ENCODE measurements around the gene CEACAM1. TPM values are rescaled to one million over a fixed set of nuclear protein-coding genes. Genes with fewer than 3 reads are reported as not detected.
"Not testable (repeated sequence)": the region's sequence is repeated elsewhere in the genome, so short reads cannot be mapped to it uniquely, and the experiment has no call there.

Gene CEACAM1
- total and polyA plus RNA-seq, 9 of the 15 experiments (the other 6 are each of a cell fraction or from before 2014, with no cell fraction given) = 0.04 to 0.16 (median 0.10) TPM; not detected in 1

DNA sequence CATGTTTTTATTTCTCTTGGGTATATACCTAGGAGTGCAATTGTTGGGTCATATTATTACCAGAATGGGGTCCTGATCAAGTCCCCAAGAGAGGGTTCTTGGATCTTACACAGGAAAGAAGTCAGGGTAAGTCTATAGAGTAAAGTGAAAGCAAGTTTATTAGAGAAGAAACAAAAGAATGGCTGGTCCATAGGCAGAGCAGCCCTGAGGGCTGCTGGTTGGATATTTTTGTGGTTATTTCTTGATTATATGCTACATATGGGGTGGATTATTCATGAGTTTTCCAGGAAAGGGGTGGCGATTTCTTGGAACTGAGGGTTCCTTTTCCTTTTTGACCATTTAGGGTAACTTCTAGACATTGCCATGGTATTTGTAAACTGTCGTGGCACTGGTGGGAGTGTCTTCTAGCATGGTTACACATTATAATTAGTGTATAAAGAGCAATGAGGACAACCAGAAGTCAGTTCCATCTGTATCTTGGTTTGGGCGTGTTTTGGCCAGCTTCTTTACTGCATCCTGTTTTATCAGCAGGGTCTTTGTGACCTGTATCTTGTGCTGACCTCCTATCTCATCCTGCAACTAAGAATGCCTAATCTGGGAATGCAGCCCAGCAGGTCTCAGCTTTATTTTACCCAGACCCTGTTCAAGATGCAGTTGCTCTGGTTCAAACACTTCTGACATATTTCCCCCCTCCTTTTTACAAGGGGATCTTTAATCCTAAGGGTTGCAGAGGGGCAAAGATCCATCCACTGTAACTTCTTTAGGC is 41.1 kb downstream of the CEACAM1 start:
- ChIA-PET POLR2A (interaction anchor here (0.6 kb wide), 1 partner anchor 17 kb away, joined by 3 read pairs; no protein-coding TSS in a partner anchor), CTCF (ENCODE audit: low intra/inter-chr PET ratio) (no interaction called here)
- no peaks in the 10 kb centered on the region for H3K36me3 ChIP-seq (ENCODE audit: control insufficient read depth, insufficient read depth, low read length)
- DNase-seq (ENCODE audit: extremely low read depth in 1 of 4, low spot score in 3 of 4) = peak in 1 of 4 experiments; percentile 6
- no peaks in the 10 kb centered on the region for H3K79me2 ChIP-seq (ENCODE audit: control insufficient read depth, insufficient read depth, low read length)
- no peak overlapping the region for H3K4me2 ChIP-seq (ENCODE audit: insufficient read depth, low read length)
- no peaks in the 10 kb centered on the region for H4K20me1 ChIP-seq (replicated peaks; ENCODE audit: control insufficient read depth, insufficient read depth, low read length)
- intact Hi-C loops (cut with micrococcal nuclease) = no loop called here
- no TSS peak for BruUV-seq (replicated peaks)
- H3K27me3 ChIP-seq (ENCODE audit: control insufficient read depth in 2 of 2, insufficient read depth in 2 of 2, low read length in 2 of 2) = peaks cover 0 to 2% of the 10 kb centered on the region in 2 experiments; a peak in 2 of 5 replicates
- no peak for FAIRE-seq
- H3K9ac ChIP-seq (ENCODE audit: insufficient read depth in 1 of 2, low read depth in 2 of 2, low read length in 2 of 2) = no peak overlapping the region
- WGBS (ENCODE audit: insufficient coverage, low coverage, missing lambda C conversion rate) = 0% methylated on average over 3 of the region's 3 CpGs
- H2AFZ ChIP-seq (ENCODE audit: low read depth, low read length) = no peak overlapping the region
- H3K4me3 ChIP-seq = no peak overlapping the region
- no peaks in the 10 kb centered on the region; a peak in 1 of 5 replicates for H3K4me1 ChIP-seq (replicated peaks in 1 of 2; ENCODE audit: control insufficient read depth in 2 of 2, insufficient read depth in 2 of 2, low read length in 2 of 2)
- no peaks in the 10 kb centered on the region for H3K9me3 ChIP-seq (replicated peaks; ENCODE audit: control insufficient read depth, insufficient read depth, low read depth, low read length)
- H3K27ac ChIP-seq (ENCODE audit: extremely low read depth, low read depth, low read length) = no peak overlapping the region
- H3K9me1 ChIP-seq (ENCODE audit: control insufficient read depth, insufficient read depth, low read length) = no peaks in the 10 kb centered on the region
- in situ Hi-C loops (cut with MboI) = no loop called here
- TF ChIP-seq SRF (CRISPR knock-in tag; IDR thresholded peaks at IDR 0.05) = peak in 1 of 2 experiments; percentile 85; a peak in 2 of 4 replicates
- no peak for TF ChIP-seq FIP1L1 (IDR thresholded peaks at IDR 0.05; ENCODE audit: low read depth, low read length, poor library complexity, severe bottlenecking)
- TF ChIP-seq GABPA (tag; conservative IDR thresholded peaks at IDR 0.05; ENCODE audit: low read depth) = peak; percentile 21; the same call in 1 of the 2 replicates
- TF ChIP-seq SMAD2 (IDR thresholded peaks at IDR 0.05; ENCODE audit: low read depth, low read length) = no peak
- ATAC-seq = no peak

DNA sequence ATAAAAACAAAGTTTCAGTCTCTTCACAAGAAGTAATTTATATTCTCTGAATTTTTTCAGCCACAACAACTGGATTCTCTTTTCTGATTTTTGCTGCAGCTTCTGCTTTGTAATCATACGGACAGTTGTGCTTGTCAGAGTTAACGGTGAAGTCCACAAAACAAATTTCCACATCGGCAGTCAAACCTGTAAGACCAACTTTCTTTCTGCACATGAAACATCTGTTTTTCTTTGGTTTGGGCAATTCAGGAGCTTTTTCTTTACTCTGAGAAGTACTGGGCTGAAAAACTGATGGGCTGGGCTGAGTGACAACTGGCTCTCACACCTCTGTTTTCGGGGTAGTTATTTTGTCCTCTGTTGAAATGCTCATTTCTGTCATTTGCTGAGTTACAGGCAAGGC is 43.2 kb downstream of the CEACAM1 start:
- POLR2A ChIA-PET; H3K4me2 ChIP-seq (ENCODE audit: insufficient read depth, low read length); H3K4me1 ChIP-seq (replicated peaks in 1 of 2; ENCODE audit: control insufficient read depth in 2 of 2, insufficient read depth in 2 of 2, low read length in 2 of 2); ATAC-seq; H3K27me3 ChIP-seq (ENCODE audit: control insufficient read depth in 2 of 2, insufficient read depth in 2 of 2, low read length in 2 of 2); intact Hi-C loops (cut with micrococcal nuclease); DNase-seq (ENCODE audit: extremely low read depth in 1 of 4, low spot score in 3 of 4); BruUV-seq (replicated peaks); H3K9me1 ChIP-seq (ENCODE audit: control insufficient read depth, insufficient read depth, low read length); in situ Hi-C loops (cut with MboI); H3K79me2 ChIP-seq (ENCODE audit: control insufficient read depth, insufficient read depth, low read length); H3K9me3 ChIP-seq (replicated peaks; ENCODE audit: control insufficient read depth, insufficient read depth, low read depth, low read length); H3K36me3 ChIP-seq (ENCODE audit: control insufficient read depth, insufficient read depth, low read length); H3K4me3 ChIP-seq; H4K20me1 ChIP-seq (replicated peaks; ENCODE audit: control insufficient read depth, insufficient read depth, low read length); H3K27ac ChIP-seq (ENCODE audit: extremely low read depth, low read depth, low read length); CTCF ChIA-PET (ENCODE audit: low intra/inter-chr PET ratio); H3K9ac ChIP-seq (ENCODE audit: insufficient read depth in 1 of 2, low read depth in 2 of 2, low read length in 2 of 2); H2AFZ ChIP-seq (ENCODE audit: low read depth, low read length): not testable (repeated sequence)
- 3% methylated on average over 4 of the region's 4 CpGs for WGBS (ENCODE audit: insufficient coverage, low coverage, missing lambda C conversion rate)
- peak; percentile 26 for FAIRE-seq

Measured in K562 (cell line).